Stomach (tissue), 9 donors: ENCODE data around the gene FTO. TPM values are rescaled to one million over a fixed set of nuclear protein-coding genes. Genes with fewer than 3 reads are reported as not detected.

Experiments
- DNase-seq, 2 donors: peaks; one replicate each; pipeline versions ENCODE4 v3.0.0 to v3.0.0-alpha.2; 2013 to 2019
- H3K27ac ChIP-seq, 5 donors: fragments of 200-600 bp in 4 of 5; sonication (generic) in 4 of 5; one replicate each; pipeline ENCODE4 v1.5.1; 2013 to 2019; ENCODE audit warnings: mild to moderate bottlenecking in 1 of 5, moderate library complexity in 1 of 5
- H3K27me3 ChIP-seq, 3 donors: fragments of 200-600 bp; sonication (generic); one replicate each; pipeline ENCODE4 v1.5.1; 2017 to 2019; ENCODE audit warnings: mixed run types in 1 of 3
- H3K36me3 ChIP-seq, 4 donors: fragments of 200-600 bp; sonication (generic); 1 replicate in 3 of 4; 2 replicates in 1 of 4; pipeline ENCODE4 v1.5.1; 2016 to 2019
- H3K4me1 ChIP-seq, 4 donors: fragments of 200-600 bp; sonication (generic); one replicate each; pipeline ENCODE4 v1.5.1; 2016 to 2019
- H3K4me3 ChIP-seq, 4 donors: fragments of 200-600 bp; sonication (generic) in 3 of 4; one replicate each; pipeline ENCODE4 v1.5.1; 2016 to 2019; ENCODE audit warnings: mild to moderate bottlenecking in 1 of 4
- H3K9me3 ChIP-seq, 4 donors: fragments of 200-600 bp; sonication (generic); one replicate each; pipeline ENCODE4 v1.5.1; 2016 to 2019
- CTCF ChIP-seq, 7 experiments: fragments of 450-650 bp in 4 of 7; fragments of 200-600 bp in 3 of 7; sonication (generic) in 3 of 7; IDR thresholded peaks; one replicate each; pipeline ENCODE4 v1.5.1; 2016 to 2019; ENCODE audit warnings: antibody characterized with exemption in 7 of 7, control low read depth in 2 of 7, mild to moderate bottlenecking in 1 of 7
- EP300 ChIP-seq: sonication (generic); formaldehyde crosslinking; IDR thresholded peaks from one replicate; pipeline ENCODE4 v1.6.1; 2017; ENCODE audit warnings: antibody characterized with exemption
- POLR2A ChIP-seq, 4 donors: fragments of 450-650 bp; IDR thresholded peaks; one replicate each; pipeline ENCODE4 v1.6.1; 2016; ENCODE audit warnings: antibody characterized with exemption in 4 of 4, control low read depth in 2 of 4, mild to moderate bottlenecking in 1 of 4, moderate library complexity in 1 of 4
- POLR2AphosphoS5 ChIP-seq, 3 donors: sonication (generic); formaldehyde crosslinking; IDR thresholded peaks; one replicate each; pipeline ENCODE4 v1.6.1; 2016; ENCODE audit warnings: antibody characterized with exemption in 3 of 3
- WGBS, 5 donors: extraction: QIAGEN DNeasy Blood & Tissue Kit in 3 of 5; methylation state at CpG; one replicate each; pipeline versions ENCODE4 v1.1.5 to v1.1.7; 2013 to 2018; 5-methylcytosine and 5-hydroxymethylcytosine counted together
- intact Hi-C: fragments of 100-400 bp; cut with DNase I; formaldehyde crosslinking; loops from one replicate; pipeline ENCODE4 v1.15.1; 2023; ENCODE audit warnings: low total_unique reads
- polyA plus RNA-seq, 3 donors: library from polyadenylated mRNA; stranded (reverse); fragments of 200-250 nt; gene quantifications; one replicate each; pipeline ENCODE4 v1.2.3, GENCODE V29; 2013
- total RNA-seq, 5 donors: library from RNA; depleted of rRNA; stranded (reverse); fragments of >200 nt; gene quantifications; one replicate each; pipeline versions ENCODE4 v1.1.0 to v1.2.3, GENCODE V29; 2014 to 2016
- donor health status: healthy with polysubstance abuse.
- donor health status: Bipolar disorder and iron deficiency.
- donor health status: healthy.

Gene FTO
- total and polyA plus RNA-seq, 8 donors: 9.3 to 88.7 (median 24.6) TPM

- no peak for TF ChIP-seq POLR2A (IDR thresholded peaks at IDR 0.05)
- TF ChIP-seq POLR2AphosphoS5 (IDR thresholded peaks at IDR 0.05): no peak
- intact Hi-C loops: no loop called here
- no peak for DNase-seq
- H3K36me3 ChIP-seq: no peaks in the 10 kb centered on the region
- no peak overlapping the region for H3K27ac ChIP-seq
- 92 to 96% (median 94%) methylated on average over 5 of the region's 5 CpGs for WGBS, 5 donors
- H3K4me1 ChIP-seq: peaks cover 0 to 37% (median 6%) of the 10 kb centered on the region in 4 donors
- H3K27me3 ChIP-seq: no peaks in the 10 kb centered on the region
- H3K4me3 ChIP-seq: no peak overlapping the region
- no peaks in the 10 kb centered on the region for H3K9me3 ChIP-seq
Measured at GRCh38 chr16:53737552-53737951, 33.6 kb downstream of the FTO start.

- no peak overlapping the region for H3K4me3 ChIP-seq
- intact Hi-C loops: no loop called here
- H3K4me1 ChIP-seq: peaks cover 7 to 37% (median 18%) of the 10 kb centered on the region in 4 donors
- no peak for DNase-seq
- TF ChIP-seq CTCF (IDR thresholded peaks at IDR 0.05) (no peak), POLR2A (IDR thresholded peaks at IDR 0.05) (no peak), POLR2AphosphoS5 (IDR thresholded peaks at IDR 0.05) (no peak)
- H3K36me3 ChIP-seq: no peaks in the 10 kb centered on the region
- no peaks in the 10 kb centered on the region for H3K9me3 ChIP-seq
- no peaks in the 10 kb centered on the region for H3K27me3 ChIP-seq
- no peak overlapping the region for H3K27ac ChIP-seq
Measured at GRCh38 chr16:53740476-53740875, 36.5 kb downstream of the FTO start.

DNA sequence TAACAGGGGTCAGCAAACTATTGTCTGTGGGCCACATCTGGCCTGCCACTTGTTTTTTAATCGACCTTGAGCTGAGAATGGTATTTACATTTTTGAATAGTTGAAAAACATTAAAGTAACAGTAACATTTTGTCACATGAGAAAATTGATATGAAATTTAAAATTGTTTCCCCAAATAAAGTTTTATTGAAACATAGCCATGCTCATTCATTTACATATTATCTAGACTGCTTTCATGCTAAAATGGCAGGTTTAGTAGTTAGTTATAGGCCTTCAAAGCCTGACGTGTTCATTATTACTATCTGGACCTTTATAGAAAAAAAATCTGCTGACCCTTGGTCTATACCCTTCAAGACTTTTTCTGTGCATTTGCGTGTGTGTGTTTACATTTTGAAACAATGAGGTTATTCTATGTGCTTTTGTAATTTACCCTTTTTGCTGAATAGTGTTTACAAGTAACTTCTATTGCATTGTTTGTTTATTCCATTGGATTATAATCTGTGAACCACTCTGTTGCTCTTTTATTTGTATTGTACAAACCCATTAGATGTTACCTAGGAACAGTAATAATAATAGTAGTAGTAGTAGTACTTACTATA, 37.1 kb downstream of the FTO start:
- Histone ChIP-seq H3K36me3 (no peaks in the 10 kb centered on the region), H3K9me3 (no peaks in the 10 kb centered on the region), H3K4me1 (peaks cover 11 to 40% (median 22%) of the 10 kb centered on the region in 4 donors), H3K4me3 (no peak overlapping the region), H3K27me3 (no peaks in the 10 kb centered on the region), H3K27ac (no peak overlapping the region)
- intact Hi-C loops: no loop called here
- TF ChIP-seq POLR2A (IDR thresholded peaks at IDR 0.05) (no peak), EP300 (no peak), POLR2AphosphoS5 (IDR thresholded peaks at IDR 0.05) (no peak), CTCF (IDR thresholded peaks at IDR 0.05) (no peak)
- no peak for DNase-seq
- WGBS, 5 donors: 54 to 69% (median 62%) methylated on average over 3 of the region's 3 CpGs

DNA sequence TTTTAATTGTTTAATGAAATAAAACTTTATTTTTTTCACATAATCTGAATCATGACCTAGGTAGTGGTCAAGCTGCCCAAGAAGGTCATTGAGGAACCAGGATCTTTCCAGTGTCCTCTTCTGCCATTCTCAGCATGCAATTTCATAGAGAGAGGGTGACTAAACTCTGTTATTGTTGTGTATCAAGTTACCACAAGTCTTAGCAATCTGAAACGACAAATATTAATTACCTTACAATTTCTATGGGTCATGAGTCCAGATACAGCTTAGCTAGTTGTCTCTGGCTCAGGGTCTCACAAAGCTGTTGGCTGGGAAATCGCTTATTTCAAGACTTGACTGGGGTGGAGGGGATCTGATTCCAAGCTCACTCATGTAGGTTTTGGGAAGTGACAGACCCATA, 37.6 kb downstream of the FTO start:
- TF ChIP-seq POLR2AphosphoS5 (IDR thresholded peaks at IDR 0.05): no peak
- TF ChIP-seq EP300: no peak
- no peak for TF ChIP-seq CTCF (IDR thresholded peaks at IDR 0.05)
- no peak for TF ChIP-seq POLR2A (IDR thresholded peaks at IDR 0.05)
- no peak overlapping the region for H3K4me3 ChIP-seq

GRCh38 chr16:53743149-53743566, 39.2 kb downstream of the FTO start:
- no peaks in the 10 kb centered on the region for H3K27me3 ChIP-seq
- H3K27ac ChIP-seq: no peak overlapping the region
- no peak overlapping the region for H3K4me3 ChIP-seq
- WGBS, 5 donors: 61 to 80% (median 64%) methylated on average over 3 of the region's 3 CpGs
- peak in 1 of 2 donors; percentile 19 for DNase-seq
- TF ChIP-seq EP300: no peak
- TF ChIP-seq CTCF (IDR thresholded peaks at IDR 0.05): peak in 4 of 7 experiments; percentile 13 to 48 (median 44)
- TF ChIP-seq POLR2A (IDR thresholded peaks at IDR 0.05): no peak
- no peak for TF ChIP-seq POLR2AphosphoS5 (IDR thresholded peaks at IDR 0.05)
- peaks cover 11 to 41% (median 22%) of the 10 kb centered on the region in 4 donors for H3K4me1 ChIP-seq
- no peaks in the 10 kb centered on the region for H3K9me3 ChIP-seq
- intact Hi-C loops: no loop called here
- H3K36me3 ChIP-seq: no peaks in the 10 kb centered on the region

More for the DNA sequence above, 37.6 kb downstream of the FTO start:
- no peak for DNase-seq
- no peak overlapping the region for H3K27ac ChIP-seq
- H3K9me3 ChIP-seq: no peaks in the 10 kb centered on the region
- WGBS, 5 donors: 89 to 96% (median 92%) methylated on average over 2 of the region's 2 CpGs
- no peaks in the 10 kb centered on the region for H3K27me3 ChIP-seq
- no peaks in the 10 kb centered on the region for H3K36me3 ChIP-seq
- H3K4me1 ChIP-seq: peaks cover 11 to 41% (median 22%) of the 10 kb centered on the region in 4 donors
- intact Hi-C loops: no loop called here
